GM19035 (cell line): ENCODE measurements around the gene HOXB4.

Experiments used
- ATAC-seq: cut with Tn5 transposase; IDR thresholded peaks from one replicate; pipeline ENCODE4 v1.9.1; 2021; ENCODE audit not compliant: unreplicated experiment

The HOXB4 gene

DNA sequence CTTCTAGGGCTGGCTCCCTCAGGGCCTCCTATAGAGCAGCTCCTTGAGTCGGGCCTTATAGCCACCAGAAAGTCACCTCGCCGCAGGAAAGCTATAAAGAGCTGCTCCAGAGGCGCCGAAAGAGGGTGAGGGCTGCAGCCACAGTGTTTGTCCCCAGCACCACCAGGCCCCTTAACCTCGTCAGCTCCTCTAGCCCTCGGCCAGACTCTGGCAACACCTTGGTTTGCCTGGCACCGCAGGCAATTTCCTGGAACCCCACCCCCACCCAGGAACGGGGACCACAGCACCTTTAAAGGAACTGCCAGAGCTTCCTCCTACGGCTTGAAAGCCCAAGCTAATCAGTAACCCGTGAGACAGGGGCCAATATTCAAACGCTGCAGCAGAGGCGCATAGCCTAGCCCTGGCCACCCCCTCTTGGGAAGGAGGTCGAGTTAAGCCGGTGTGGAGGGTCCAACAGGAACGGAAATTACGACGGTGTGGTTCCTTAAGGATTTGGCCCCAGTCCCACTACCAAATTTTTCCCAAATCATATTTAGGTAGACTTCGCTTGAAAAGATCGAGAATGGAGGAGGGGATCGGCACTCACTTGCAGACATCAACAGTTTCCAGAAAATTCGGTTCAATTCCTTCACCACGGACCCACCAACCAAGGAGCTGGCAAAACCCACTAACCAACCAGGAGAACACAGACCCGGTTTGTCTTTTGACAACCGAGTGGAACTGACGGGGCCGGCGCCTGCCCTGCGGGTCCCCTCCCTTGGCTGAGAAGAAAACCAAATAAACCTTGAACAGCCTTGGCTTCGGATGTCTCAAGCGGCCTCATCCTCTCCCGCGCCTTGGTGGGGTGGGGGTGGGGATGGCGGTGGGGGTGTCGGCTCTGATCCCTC, 23.6 kb upstream of the HOXB4 start:
- no peak for ATAC-seq

DNA sequence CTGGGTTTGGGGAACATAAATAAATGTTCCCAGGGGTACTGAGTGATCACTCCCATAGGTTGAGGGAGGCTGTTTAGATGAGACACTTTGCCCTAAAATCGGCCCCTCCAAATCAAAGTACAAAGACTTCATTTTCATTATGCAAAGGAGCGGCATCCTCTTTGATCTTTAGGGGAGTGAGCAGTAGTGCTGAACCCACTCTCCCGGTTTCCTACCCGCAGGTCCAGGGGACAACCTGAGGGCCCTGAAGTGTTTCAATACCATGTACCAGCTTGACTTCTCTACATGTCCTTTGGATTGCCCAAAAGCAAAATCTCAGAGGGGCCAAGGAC, 23.0 kb upstream of the HOXB4 start:
- no peak for ATAC-seq

- ATAC-seq: no peak
Measured at GRCh38 chr17:48600244-48601098, 22.3 kb upstream of the HOXB4 start.

DNA sequence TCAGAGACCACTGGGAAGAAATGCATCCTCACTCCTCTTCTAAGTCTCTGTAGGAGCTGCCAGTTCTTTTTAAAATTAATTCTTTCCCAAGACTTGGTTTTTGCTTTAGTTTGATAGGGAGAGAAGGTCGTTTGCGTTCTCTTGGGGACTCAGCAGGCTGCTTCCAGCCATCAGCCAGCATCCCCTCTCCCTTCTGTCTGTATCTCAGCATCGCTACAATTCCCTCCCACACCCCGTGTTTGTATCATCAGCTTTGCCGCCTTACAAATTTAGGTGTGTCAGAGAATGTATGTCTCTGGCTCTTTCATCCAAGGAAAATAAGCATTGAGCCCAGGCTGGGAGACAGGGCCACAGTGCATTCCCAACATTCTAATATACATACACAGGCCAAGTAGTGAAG, 21.2 kb upstream of the HOXB4 start:
- no peak for ATAC-seq

- no peak for ATAC-seq
Measured at GRCh38 chr17:48598736-48599135, 20.6 kb upstream of the HOXB4 start.

GRCh38 chr17:48597778-48598631, 19.9 kb upstream of the HOXB4 start:
- ATAC-seq: no peak

GRCh38 chr17:48597528-48597777, 19.3 kb upstream of the HOXB4 start:
- ATAC-seq: no peak

- ATAC-seq: no peak
Measured at GRCh38 chr17:48596735-48597527, 18.8 kb upstream of the HOXB4 start.

DNA sequence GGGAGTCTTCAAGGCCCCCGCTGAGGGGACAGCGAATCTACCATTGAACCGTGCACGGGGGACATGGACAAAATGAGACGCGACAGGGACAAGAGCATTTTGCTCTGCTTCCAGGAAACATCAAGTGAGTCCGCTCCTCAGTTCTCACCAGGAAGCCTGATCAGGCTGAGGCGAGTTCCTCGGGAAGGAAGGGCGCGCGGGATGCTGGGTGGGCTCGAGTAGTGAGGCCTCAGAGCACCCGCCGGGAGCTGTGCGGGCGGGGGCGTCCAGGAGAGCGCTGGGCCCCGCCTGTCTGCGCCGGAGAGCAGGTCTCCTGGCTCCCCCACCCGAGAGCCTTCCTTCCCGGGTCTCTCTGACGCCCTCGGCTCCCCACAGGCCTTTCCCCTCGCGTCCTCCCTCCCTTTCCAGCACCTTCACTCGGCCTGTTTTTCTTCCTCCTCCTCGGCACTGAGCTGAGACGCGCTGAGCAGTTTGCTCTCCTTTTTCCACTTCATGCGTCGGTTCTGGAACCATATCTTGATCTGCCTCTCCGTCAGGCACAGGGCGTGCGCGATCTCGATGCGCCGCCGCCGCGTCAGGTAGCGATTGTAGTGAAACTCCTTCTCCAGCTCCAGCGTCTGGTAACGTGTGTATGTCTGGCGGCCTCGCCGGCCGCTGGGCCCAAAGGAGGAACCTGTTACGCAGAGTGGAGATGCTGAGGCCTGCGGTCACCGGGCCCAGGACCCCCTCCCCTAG, 18.0 kb upstream of the HOXB4 start:
- ATAC-seq: no peak

- ATAC-seq: no peak
Measured at GRCh38 chr17:48595278-48595999, 17.3 kb upstream of the HOXB4 start.

DNA sequence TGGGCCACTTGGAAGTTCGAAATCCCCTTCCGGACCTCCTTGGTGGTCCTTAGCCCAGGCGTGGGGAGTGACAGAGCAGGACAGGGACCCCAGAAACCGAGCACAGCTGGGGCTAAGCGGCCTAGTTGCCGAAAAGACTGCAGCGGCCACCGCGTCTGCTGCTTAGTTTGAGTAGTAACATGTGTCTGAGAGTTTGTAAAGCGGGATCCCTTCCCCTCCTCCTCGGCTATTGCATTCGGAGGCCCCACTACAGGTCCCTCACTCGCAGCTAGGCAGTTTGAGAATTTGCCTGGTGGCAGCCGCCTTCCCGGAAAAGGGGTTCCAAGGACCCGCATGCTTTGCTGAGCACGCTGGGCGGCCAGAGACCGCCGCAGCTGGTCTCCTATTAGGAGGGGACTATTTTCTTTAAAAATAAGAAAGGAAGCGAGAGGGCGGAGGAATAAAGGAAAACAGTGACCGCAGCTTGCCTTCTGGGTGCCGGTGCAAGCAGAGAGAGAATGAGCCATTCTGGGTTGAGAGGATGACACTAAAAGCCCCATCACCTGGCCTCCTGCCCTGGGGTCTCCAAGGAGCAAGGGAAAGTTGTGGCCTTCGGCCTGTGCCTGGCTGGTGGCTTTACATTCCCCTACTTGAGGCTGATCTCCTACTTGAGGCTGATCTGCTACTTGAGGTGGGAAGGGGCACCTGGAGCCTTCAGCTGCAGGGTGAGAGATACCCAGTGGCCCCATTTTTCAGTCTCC, 16.6 kb upstream of the HOXB4 start:
- no peak for ATAC-seq

DNA sequence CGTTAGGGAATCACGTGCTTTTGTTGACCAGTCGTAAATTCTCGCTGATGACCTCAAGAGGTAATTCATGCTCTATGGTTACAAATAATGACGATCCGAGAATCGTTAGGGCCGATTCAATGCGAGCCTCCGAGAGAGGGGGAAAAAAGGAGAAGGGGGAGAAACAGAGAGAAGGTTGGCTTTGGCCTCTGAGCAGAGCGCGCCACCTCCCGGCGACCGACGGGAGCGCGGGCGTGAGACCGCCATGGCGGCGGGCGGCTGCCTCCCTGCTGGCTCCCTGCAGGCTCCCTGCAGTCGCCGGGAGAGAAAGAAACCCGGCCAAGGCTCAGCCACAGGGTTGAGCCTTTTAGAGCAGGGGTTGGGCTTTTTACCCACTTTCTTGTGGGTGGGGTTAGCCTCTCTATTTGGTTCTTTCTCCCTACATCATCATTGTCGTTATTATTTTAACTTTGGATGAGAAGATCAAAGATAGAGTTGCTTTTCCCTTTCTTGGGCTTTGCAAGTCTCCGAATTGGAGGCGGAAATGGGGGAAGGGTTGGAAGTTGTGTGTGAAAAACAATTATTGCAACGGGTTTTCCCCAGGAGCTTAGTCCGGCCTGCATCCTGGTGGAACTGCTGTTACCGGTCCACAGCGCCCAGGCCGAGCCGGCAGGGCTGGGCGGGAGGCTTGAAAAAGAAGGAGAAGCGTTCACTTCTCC, 15.8 kb upstream of the HOXB4 start:
- peak; percentile 54 for ATAC-seq

- ATAC-seq: no peak
Measured at GRCh38 chr17:48593126-48593829, 15.1 kb upstream of the HOXB4 start, which contains the start of gene HOXB5. HOXB5 (minus strand) TSS chr17:48593779; CDS start chr17:48593682, 97 bp downstream.

DNA sequence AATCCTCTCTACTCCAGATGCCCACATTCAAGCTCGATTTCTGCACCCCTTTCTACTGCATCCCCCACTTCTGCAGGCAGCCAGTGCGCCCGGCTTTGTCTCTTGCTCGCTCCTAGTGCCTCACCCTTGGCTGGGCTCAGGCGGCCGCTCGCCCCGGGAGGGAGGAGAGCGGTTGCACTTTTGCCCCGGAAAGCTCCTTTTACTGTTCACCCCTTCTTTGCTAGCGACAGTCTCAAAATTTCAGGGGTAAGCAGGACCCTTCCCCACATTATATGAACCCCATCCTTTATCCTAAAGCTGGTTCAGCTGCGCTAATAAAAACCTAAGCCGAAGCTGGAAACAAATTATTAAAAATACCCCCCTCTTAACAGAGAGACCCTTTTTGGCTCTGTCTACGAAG, 14.4 kb upstream of the HOXB4 start:
- ATAC-seq: no peak

DNA sequence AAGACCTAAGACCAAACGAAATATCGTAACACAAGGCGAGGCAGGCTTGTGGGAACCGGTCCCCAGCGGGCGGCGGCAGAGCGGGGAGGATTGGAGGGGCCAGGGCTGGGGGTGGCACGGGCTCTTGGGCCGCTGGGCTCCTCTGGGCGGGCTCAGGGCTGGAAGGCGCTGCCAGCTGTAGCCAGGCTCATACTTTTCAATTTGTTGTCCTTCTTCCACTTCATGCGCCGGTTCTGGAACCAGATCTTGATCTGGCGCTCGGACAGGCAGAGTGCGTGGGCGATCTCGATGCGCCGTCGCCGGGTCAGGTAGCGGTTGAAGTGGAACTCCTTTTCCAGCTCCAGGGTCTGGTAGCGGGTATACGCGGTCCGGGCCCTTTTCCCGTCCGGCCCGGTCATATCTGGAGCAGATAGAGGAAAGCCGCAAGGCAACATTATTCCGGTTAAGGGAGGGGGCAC, 13.9 kb upstream of the HOXB4 start:
- no peak for ATAC-seq

DNA sequence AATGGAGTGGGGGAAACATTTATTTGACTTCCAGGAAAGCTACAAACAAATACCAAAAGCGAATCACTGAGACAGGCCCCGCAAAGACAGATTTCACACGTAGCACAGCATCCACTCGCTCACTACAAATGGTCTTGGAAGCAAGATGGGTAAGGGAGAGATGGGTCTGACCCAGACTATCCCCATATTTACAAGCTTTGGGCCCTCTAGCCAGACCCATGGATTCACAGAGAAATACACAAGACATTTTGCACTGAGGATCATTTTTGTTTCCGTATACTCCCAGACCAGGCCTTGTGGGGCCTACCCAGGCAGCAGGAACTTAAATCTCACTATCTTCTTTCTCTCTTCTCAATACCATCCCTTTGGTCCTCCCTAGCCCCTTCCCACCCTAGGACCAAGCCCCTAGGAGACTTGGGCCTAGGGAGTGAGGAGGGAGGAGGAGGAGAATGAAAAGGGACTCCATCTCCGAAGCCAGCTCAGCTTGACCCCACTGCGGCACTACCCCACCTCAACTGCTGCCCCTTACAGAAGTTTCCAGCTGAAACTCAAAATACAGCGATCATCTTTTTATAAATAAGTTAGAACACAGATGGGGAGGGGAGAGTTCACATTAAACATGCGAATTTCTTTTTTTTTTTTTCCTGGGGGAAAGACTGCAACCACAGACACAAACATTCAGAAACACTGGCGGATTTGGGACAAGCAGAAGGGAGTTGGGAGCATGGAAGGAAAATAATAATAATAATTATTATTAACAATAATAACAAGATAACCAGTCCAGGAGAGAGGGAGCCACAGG, 13.3 kb upstream of the HOXB4 start:
- no peak for ATAC-seq
